ENCODE data around the gene TDRKH. TPM values are rescaled to one million over a fixed set of nuclear protein-coding genes. Genes with fewer than 3 reads are reported as not detected.
A peak's percentile ranks its signal among the peaks of the same experiment; 100 is the strongest.

TDRKH gene
- total and polyA plus RNA-seq, 2 of the 13 experiments (the other 11 are each of a cell fraction or from before 2014, with no cell fraction given), result 3.9 to 5.4 TPM

GRCh38 chr1:151729157-151729965 lies 60.9 kb downstream of the TDRKH start (continued):
- TF ChIP-seq, protein P1, sequence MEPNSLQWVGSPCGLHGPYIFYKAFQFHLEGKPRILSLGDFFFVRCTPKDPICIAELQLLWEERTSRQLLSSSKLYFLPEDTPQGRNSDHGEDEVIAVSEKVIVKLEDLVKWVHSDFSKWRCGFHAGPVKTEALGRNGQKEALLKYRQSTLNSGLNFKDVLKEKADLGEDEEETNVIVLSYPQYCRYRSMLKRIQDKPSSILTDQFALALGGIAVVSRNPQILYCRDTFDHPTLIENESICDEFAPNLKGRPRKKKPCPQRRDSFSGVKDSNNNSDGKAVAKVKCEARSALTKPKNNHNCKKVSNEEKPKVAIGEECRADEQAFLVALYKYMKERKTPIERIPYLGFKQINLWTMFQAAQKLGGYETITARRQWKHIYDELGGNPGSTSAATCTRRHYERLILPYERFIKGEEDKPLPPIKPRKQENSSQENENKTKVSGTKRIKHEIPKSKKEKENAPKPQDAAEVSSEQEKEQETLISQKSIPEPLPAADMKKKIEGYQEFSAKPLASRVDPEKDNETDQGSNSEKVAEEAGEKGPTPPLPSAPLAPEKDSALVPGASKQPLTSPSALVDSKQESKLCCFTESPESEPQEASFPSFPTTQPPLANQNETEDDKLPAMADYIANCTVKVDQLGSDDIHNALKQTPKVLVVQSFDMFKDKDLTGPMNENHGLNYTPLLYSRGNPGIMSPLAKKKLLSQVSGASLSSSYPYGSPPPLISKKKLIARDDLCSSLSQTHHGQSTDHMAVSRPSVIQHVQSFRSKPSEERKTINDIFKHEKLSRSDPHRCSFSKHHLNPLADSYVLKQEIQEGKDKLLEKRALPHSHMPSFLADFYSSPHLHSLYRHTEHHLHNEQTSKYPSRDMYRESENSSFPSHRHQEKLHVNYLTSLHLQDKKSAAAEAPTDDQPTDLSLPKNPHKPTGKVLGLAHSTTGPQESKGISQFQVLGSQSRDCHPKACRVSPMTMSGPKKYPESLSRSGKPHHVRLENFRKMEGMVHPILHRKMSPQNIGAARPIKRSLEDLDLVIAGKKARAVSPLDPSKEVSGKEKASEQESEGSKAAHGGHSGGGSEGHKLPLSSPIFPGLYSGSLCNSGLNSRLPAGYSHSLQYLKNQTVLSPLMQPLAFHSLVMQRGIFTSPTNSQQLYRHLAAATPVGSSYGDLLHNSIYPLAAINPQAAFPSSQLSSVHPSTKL (CRISPR knock-in tag; IDR thresholded peaks at IDR 0.05), result peak; percentile 35; the same call in 1 of the 2 replicates
- TF ChIP-seq ZNF280B (CRISPR knock-in tag; IDR thresholded peaks at IDR 0.05; ENCODE audit: borderline replicate concordance), result no peak

DNA sequence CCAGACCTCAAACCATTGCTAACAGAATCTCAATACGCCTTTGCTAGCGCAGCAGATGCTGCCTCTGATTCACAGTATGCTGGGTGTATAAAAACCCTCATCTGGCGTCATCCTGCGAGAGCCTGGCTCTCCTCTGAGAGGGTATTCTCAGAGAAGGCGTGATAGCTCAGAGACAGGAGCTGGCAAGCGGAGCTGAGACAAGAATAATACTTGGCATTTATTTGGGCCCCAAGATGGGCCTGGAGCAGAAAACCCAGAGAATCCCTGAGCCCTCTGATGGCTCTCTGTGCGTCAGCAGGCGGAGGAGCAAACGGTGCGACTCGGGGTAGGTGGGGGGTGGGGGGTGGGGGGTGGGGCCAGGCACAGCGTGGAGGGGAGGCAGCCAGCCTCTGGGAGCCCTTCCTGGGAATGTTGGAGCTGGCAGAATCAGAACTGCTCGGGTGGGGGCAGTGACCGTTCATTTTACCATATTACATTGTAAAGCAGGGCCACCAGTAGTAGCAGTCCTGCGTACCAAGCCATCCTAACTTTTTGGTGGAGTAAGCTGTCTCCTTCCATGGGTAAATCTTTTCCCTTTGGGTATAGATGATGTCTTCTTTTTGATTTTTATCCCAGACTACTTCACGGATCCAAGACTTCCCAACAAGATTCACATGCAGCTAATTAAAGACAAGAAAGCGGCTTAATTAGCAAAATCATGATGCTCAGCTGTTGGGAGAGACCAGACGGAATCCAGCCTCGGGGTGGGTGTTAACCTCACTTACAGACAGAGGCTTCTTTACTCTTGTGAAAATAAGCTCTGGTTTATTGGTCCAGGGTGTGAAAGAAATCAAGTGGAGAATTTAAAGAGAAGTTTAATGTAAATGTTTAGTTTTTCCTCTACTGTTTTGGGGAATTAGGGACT lies 61.9 kb downstream of the TDRKH start:
- in situ Hi-C loops (cut with HindIII; ENCODE audit: extremely low pct_ligation_motif_present, low pct_unique_long_range_greater_than_20kb) (loop anchor here (25.0 kb wide), 1 partner anchor 191 kb away; the partner anchor contains the start of gene TUFT1), intact Hi-C loops (cut with micrococcal nuclease; ENCODE audit: unreplicated experiment) (no loop called here)
- peak; percentile 98 for TF ChIP-seq GZF1 (CRISPR knock-in tag; IDR thresholded peaks at IDR 0.05)
- TF ChIP-seq, protein P2, sequence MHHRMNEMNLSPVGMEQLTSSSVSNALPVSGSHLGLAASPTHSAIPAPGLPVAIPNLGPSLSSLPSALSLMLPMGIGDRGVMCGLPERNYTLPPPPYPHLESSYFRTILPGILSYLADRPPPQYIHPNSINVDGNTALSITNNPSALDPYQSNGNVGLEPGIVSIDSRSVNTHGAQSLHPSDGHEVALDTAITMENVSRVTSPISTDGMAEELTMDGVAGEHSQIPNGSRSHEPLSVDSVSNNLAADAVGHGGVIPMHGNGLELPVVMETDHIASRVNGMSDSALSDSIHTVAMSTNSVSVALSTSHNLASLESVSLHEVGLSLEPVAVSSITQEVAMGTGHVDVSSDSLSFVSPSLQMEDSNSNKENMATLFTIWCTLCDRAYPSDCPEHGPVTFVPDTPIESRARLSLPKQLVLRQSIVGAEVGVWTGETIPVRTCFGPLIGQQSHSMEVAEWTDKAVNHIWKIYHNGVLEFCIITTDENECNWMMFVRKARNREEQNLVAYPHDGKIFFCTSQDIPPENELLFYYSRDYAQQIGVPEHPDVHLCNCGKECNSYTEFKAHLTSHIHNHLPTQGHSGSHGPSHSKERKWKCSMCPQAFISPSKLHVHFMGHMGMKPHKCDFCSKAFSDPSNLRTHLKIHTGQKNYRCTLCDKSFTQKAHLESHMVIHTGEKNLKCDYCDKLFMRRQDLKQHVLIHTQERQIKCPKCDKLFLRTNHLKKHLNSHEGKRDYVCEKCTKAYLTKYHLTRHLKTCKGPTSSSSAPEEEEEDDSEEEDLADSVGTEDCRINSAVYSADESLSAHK (CRISPR knock-in tag; IDR thresholded peaks at IDR 0.05; ENCODE audit: borderline replicate concordance), result no peak
- DNase-seq (ENCODE audit: low spot score), result no peak
- Histone ChIP-seq H3K4me2 (ENCODE audit: low read depth, low read length) (no peak overlapping the region), H3K36me3 (replicated peaks in 1 of 2; ENCODE audit: control insufficient read depth in 1 of 2, insufficient read depth in 2 of 2, low read length in 2 of 2) (no peaks in the 10 kb centered on the region), H2AFZ (ENCODE audit: low read length) (no peak overlapping the region), H3K4me3 (replicated peaks in 1 of 3; ENCODE audit: insufficient read depth in 1 of 3, low read depth in 2 of 3, low read length in 3 of 3) (no peak overlapping the region), H3K27me3 (ENCODE audit: control insufficient read depth in 1 of 2, insufficient read depth in 2 of 2, low read length in 2 of 2) (peaks cover 0 to 17% of the 10 kb centered on the region in 2 experiments; a peak in 3 of 5 replicates), H4K20me1 (ENCODE audit: insufficient read depth, low read length) (no peaks in the 10 kb centered on the region), H3K9ac (ENCODE audit: insufficient read depth, low read depth, low read length) (no peak overlapping the region), H3K27ac (ENCODE audit: extremely low read length, insufficient read depth, low read length) (no peak overlapping the region), H3K4me1 (ENCODE audit: insufficient read depth, low read length) (peaks cover 47% of the 10 kb centered on the region), H3K9me3 (ENCODE audit: low read length) (no peaks in the 10 kb centered on the region), H3K79me2 (ENCODE audit: insufficient read depth, low read length) (no peaks in the 10 kb centered on the region)
- POLR2A ChIA-PET, result no interaction called here
- FAIRE-seq, result no peak
- CTCF ChIA-PET (ENCODE audit: low intra/inter-chr PET ratio, low total read pairs), result no interaction called here
- BruUV-seq (replicated peaks), result no TSS peak
- ATAC-seq, result peak; percentile 61
- WGBS (ENCODE audit: low lambda C conversion rate), result 36% methylated on average over 8 of the region's 19 CpGs
